WTC11 (cell line): ENCODE results near the gene WWOX. TPM values are rescaled to one million over a fixed set of nuclear protein-coding genes. Genes with fewer than 3 reads are reported as not detected.

ENCODE experiments used
- ATAC-seq: fragments of 200-7000 bp; cut with Tn5 transposase; 2 replicates; pipeline ENCODE4 v1.10.0; 2021; ENCODE audit warnings: mild to moderate bottlenecking, moderate library complexity
- CTCF ChIA-PET: fragments of 300-600 bp; sonication (Branson Sonifier 250); formaldehyde crosslinking; loops from one replicate; lab custom pipeline; 2021; ENCODE audit warnings: antibody characterized with exemption; lab: Charles Lee
- POLR2A ChIA-PET: fragments of 350-600 bp; sonication (Branson Sonifier 250); formaldehyde crosslinking; loops from one replicate; lab custom pipeline; 2021; ENCODE audit warnings: antibody characterized with exemption; lab: Charles Lee
- DNase-seq: peaks from one replicate; pipeline ENCODE4 v3.0.0; 2021; ENCODE audit warnings: low spot score
- H3K27ac Mint-ChIP-seq: 2 replicates; pipeline ENCODE4 v1.8.0; 2021; ENCODE audit warnings: mixed read lengths
- H3K27me3 Mint-ChIP-seq: 2 replicates; pipeline ENCODE4 v1.8.0; 2021; ENCODE audit warnings: low read depth, mild to moderate bottlenecking, moderate library complexity, mixed read lengths
- H3K36me3 Mint-ChIP-seq: 2 replicates; pipeline ENCODE4 v1.8.0; 2021; ENCODE audit warnings: mixed read lengths
- H3K4me1 Mint-ChIP-seq: 2 replicates; pipeline ENCODE4 v1.8.0; 2022; ENCODE audit warnings: mixed read lengths
- H3K4me3 Mint-ChIP-seq: 2 replicates; pipeline ENCODE4 v1.8.0; 2021; ENCODE audit warnings: mild to moderate bottlenecking, moderate library complexity, mixed read lengths
- H3K9me3 Mint-ChIP-seq: 2 replicates; pipeline ENCODE4 v1.8.0; 2021; ENCODE audit warnings: mixed read lengths
- CREM ChIP-seq: sonication (generic); formaldehyde crosslinking; IDR thresholded peaks from 2 replicates; pipeline ENCODE4 v1.8.1; 2022; ENCODE audit warnings: mild to moderate bottlenecking, missing genetic modification reagents, moderate library complexity
- ESRRA ChIP-seq: sonication (generic); formaldehyde crosslinking; IDR thresholded peaks from 2 replicates; pipeline ENCODE4 v1.8.1; 2022; ENCODE audit warnings: mild to moderate bottlenecking, missing genetic modification reagents, borderline replicate concordance
- IRF2 ChIP-seq: sonication (generic); formaldehyde crosslinking; IDR thresholded peaks from 2 replicates; pipeline ENCODE4 v1.8.0; 2022; ENCODE audit warnings: low read depth, missing genetic modification reagents, borderline replicate concordance
- NFE2L1 ChIP-seq: sonication (generic); formaldehyde crosslinking; IDR thresholded peaks from 2 replicates; pipeline ENCODE4 v1.8.1; 2023; ENCODE audit warnings: missing genetic modification reagents
- NR3C1 ChIP-seq: sonication (generic); formaldehyde crosslinking; conservative IDR thresholded peaks from 2 replicates; pipeline ENCODE4 v1.8.1; 2023; ENCODE audit warnings: low read depth, mild to moderate bottlenecking, missing genetic modification reagents
- ZNF671 ChIP-seq: fragments of 250-450 bp; sonication (Bioruptor Pico); IDR thresholded peaks from 2 replicates; pipeline ENCODE4 v1.8.0; 2021; ENCODE audit warnings: mild to moderate bottlenecking
- total RNA-seq: library from RNA; stranded (reverse); gene quantifications from 3 replicates; pipeline ENCODE4 v1.2.3, GENCODE V29; 2021
- TF ChIP-seq, protein P1 (sequence below): sonication (generic); formaldehyde crosslinking; IDR thresholded peaks from 2 replicates; pipeline ENCODE4 v1.8.1; 2023; ENCODE audit warnings: mild to moderate bottlenecking, moderate library complexity, missing genetic modification reagents
- TF ChIP-seq, protein P2 (sequence below): fragments of 250-450 bp; sonication (Bioruptor Pico); IDR thresholded peaks from 2 replicates; pipeline ENCODE4 v1.9.0; 2021; ENCODE audit warnings: mild to moderate bottlenecking
- TF ChIP-seq, protein P3 (sequence below): sonication (generic); formaldehyde crosslinking; IDR thresholded peaks from 2 replicates; pipeline ENCODE4 v1.8.0; 2022; ENCODE audit warnings: mild to moderate bottlenecking, missing genetic modification reagents
- TF ChIP-seq, protein P4 (sequence below): sonication (generic); formaldehyde crosslinking; conservative IDR thresholded peaks from 2 replicates; pipeline ENCODE4 v1.8.1; 2022; ENCODE audit warnings: mild to moderate bottlenecking, missing genetic modification reagents
- TF ChIP-seq, protein P5 (sequence below): sonication (generic); formaldehyde crosslinking; IDR thresholded peaks from 2 replicates; pipeline ENCODE4 v1.8.0; 2023; ENCODE audit warnings: missing genetic modification reagents, mild to moderate bottlenecking, borderline replicate concordance
- TF ChIP-seq, protein P6 (sequence below): fragments of 250-450 bp; sonication (Bioruptor Pico); IDR thresholded peaks from 2 replicates; pipeline ENCODE4 v1.8.0; 2021; ENCODE audit warnings: mild to moderate bottlenecking

The WWOX gene
- total RNA-seq, 1 experiment from 2014 or later: 15.7 TPM

DNA sequence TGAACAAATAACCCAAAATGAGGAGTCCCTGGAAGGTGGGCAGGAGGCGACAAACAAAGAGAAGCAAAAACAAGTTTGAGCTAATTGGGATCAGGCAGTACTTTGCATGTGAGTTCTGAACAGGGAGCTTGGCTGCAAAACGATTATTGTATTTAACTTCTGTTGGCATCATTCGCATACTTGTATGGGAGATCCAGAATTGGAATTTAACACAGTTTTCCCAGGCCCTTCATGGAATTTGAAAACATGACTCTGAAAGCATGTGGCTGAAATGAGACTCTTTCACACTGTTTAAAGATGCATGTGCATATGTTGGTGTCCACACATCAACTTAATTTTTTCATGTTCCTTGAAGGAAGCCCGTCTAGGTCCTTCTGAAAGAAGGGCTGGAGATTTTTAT, 674.3 kb downstream of the WWOX start:
- Mint-ChIP-seq H3K9me3 (peaks cover 18% of the 10 kb centered on the region), H3K27ac (no peak overlapping the region), H3K4me1 (peaks cover 9% of the 10 kb centered on the region), H3K36me3 (no peaks in the 10 kb centered on the region)
- no peak for DNase-seq
- CTCF ChIA-PET: interaction anchor here (0.6 kb wide), 1 partner anchor 828 kb away, joined by 5 read pairs; no protein-coding TSS in a partner anchor
- TF ChIP-seq, protein P1, sequence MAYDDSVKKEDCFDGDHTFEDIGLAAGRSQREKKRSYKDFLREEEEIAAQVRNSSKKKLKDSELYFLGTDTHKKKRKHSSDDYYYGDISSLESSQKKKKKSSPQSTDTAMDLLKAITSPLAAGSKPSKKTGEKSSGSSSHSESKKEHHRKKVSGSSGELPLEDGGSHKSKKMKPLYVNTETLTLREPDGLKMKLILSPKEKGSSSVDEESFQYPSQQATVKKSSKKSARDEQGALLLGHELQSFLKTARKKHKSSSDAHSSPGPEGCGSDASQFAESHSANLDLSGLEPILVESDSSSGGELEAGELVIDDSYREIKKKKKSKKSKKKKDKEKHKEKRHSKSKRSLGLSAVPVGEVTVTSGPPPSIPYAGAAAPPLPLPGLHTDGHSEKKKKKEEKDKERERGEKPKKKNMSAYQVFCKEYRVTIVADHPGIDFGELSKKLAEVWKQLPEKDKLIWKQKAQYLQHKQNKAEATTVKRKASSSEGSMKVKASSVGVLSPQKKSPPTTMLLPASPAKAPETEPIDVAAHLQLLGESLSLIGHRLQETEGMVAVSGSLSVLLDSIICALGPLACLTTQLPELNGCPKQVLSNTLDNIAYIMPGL: no peak
- TF ChIP-seq, protein P2, sequence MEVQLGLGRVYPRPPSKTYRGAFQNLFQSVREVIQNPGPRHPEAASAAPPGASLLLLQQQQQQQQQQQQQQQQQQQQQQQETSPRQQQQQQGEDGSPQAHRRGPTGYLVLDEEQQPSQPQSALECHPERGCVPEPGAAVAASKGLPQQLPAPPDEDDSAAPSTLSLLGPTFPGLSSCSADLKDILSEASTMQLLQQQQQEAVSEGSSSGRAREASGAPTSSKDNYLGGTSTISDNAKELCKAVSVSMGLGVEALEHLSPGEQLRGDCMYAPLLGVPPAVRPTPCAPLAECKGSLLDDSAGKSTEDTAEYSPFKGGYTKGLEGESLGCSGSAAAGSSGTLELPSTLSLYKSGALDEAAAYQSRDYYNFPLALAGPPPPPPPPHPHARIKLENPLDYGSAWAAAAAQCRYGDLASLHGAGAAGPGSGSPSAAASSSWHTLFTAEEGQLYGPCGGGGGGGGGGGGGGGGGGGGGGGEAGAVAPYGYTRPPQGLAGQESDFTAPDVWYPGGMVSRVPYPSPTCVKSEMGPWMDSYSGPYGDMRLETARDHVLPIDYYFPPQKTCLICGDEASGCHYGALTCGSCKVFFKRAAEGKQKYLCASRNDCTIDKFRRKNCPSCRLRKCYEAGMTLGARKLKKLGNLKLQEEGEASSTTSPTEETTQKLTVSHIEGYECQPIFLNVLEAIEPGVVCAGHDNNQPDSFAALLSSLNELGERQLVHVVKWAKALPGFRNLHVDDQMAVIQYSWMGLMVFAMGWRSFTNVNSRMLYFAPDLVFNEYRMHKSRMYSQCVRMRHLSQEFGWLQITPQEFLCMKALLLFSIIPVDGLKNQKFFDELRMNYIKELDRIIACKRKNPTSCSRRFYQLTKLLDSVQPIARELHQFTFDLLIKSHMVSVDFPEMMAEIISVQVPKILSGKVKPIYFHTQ (CRISPR knock-in tag): no peak
- no peak for TF ChIP-seq CREM (CRISPR knock-in tag)
- TF ChIP-seq, protein P3, sequence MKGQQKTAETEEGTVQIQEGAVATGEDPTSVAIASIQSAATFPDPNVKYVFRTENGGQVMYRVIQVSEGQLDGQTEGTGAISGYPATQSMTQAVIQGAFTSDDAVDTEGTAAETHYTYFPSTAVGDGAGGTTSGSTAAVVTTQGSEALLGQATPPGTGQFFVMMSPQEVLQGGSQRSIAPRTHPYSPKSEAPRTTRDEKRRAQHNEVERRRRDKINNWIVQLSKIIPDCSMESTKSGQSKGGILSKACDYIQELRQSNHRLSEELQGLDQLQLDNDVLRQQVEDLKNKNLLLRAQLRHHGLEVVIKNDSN: no peak
- TF ChIP-seq IRF2: no peak
- TF ChIP-seq ZNF671 (CRISPR knock-in tag): no peak
- TF ChIP-seq, protein P4, sequence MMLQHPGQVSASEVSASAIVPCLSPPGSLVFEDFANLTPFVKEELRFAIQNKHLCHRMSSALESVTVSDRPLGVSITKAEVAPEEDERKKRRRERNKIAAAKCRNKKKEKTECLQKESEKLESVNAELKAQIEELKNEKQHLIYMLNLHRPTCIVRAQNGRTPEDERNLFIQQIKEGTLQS: no peak
- TF ChIP-seq, all 79 proteins: peak for 0
- H3K27me3 Mint-ChIP-seq: no peaks in the 10 kb centered on the region
- no peak overlapping the region for H3K4me3 Mint-ChIP-seq
- POLR2A ChIA-PET: no interaction called here
- no peak for ATAC-seq

DNA sequence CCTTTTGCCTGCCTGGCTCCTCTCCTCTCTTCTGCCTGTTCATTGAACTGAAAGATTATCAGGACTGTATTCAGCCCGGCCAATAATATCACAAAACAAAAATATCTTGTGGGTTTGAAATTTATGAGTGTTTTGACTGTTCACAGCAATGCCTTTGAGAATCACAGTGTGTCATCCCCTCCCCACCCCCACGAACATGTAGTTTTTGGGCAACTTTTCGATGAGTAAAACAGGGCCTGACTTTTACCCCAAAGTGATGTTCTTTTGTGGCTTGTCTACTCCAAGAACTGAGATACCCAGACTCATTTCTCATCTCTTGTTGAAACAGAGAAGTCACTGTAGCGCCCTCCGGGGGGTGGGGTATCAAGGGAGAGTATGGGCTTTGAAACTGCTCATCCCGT, 675.7 kb downstream of the WWOX start:
- DNase-seq (no peak), ATAC-seq (no peak)
- POLR2A ChIA-PET: no interaction called here
- Mint-ChIP-seq H3K9me3 (peaks cover 18% of the 10 kb centered on the region), H3K4me1 (peaks cover 5% of the 10 kb centered on the region), H3K27ac (no peak overlapping the region), H3K4me3 (no peak overlapping the region), H3K27me3 (no peaks in the 10 kb centered on the region), H3K36me3 (no peaks in the 10 kb centered on the region)
- TF ChIP-seq, protein P5, sequence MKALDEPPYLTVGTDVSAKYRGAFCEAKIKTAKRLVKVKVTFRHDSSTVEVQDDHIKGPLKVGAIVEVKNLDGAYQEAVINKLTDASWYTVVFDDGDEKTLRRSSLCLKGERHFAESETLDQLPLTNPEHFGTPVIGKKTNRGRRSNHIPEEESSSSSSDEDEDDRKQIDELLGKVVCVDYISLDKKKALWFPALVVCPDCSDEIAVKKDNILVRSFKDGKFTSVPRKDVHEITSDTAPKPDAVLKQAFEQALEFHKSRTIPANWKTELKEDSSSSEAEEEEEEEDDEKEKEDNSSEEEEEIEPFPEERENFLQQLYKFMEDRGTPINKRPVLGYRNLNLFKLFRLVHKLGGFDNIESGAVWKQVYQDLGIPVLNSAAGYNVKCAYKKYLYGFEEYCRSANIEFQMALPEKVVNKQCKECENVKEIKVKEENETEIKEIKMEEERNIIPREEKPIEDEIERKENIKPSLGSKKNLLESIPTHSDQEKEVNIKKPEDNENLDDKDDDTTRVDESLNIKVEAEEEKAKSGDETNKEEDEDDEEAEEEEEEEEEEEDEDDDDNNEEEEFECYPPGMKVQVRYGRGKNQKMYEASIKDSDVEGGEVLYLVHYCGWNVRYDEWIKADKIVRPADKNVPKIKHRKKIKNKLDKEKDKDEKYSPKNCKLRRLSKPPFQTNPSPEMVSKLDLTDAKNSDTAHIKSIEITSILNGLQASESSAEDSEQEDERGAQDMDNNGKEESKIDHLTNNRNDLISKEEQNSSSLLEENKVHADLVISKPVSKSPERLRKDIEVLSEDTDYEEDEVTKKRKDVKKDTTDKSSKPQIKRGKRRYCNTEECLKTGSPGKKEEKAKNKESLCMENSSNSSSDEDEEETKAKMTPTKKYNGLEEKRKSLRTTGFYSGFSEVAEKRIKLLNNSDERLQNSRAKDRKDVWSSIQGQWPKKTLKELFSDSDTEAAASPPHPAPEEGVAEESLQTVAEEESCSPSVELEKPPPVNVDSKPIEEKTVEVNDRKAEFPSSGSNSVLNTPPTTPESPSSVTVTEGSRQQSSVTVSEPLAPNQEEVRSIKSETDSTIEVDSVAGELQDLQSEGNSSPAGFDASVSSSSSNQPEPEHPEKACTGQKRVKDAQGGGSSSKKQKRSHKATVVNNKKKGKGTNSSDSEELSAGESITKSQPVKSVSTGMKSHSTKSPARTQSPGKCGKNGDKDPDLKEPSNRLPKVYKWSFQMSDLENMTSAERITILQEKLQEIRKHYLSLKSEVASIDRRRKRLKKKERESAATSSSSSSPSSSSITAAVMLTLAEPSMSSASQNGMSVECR (CRISPR knock-in tag): no peak
- no peak for TF ChIP-seq ESRRA (CRISPR knock-in tag)
- TF ChIP-seq, protein P6, sequence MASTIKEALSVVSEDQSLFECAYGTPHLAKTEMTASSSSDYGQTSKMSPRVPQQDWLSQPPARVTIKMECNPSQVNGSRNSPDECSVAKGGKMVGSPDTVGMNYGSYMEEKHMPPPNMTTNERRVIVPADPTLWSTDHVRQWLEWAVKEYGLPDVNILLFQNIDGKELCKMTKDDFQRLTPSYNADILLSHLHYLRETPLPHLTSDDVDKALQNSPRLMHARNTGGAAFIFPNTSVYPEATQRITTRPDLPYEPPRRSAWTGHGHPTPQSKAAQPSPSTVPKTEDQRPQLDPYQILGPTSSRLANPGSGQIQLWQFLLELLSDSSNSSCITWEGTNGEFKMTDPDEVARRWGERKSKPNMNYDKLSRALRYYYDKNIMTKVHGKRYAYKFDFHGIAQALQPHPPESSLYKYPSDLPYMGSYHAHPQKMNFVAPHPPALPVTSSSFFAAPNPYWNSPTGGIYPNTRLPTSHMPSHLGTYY: no peak
- TF ChIP-seq NR3C1 (CRISPR knock-in tag): no peak
- no peak for TF ChIP-seq NFE2L1 (CRISPR knock-in tag)
- CTCF ChIA-PET: no interaction called here
